Cardiac fibroblast (primary cell): ENCODE data around the gene APOB.

Experiments used
- DNase-seq, 2 donors: peaks; one replicate each; pipeline versions ENCODE4 v3.0.0 to v3.0.0-alpha.2; 2010; ENCODE audit warnings: low read depth in 2 of 2
- H3K4me3 ChIP-seq, 2 donors: replicated peaks in 1 of 2; 1 replicate in 1 of 2; 2 replicates in 1 of 2; pipeline ENCODE4 v1.5.1; 2011; ENCODE audit warnings: low read depth in 2 of 2, low read length in 2 of 2, mild to moderate bottlenecking in 2 of 2, moderate library complexity in 1 of 2
- CTCF ChIP-seq: IDR thresholded peaks from one replicate; pipeline ENCODE4 v1.5.1; 2011; ENCODE audit warnings: low read depth, mild to moderate bottlenecking, low read length, inconsistent platforms

Gene APOB

GRCh38 chr2:20972792-20973565 is 70.9 kb downstream of the APOB start:
- no peak for TF ChIP-seq CTCF
- DNase-seq, result no peak
- H3K4me3 ChIP-seq, result no peak overlapping the region

- TF ChIP-seq CTCF, result no peak
- no peak overlapping the region for H3K4me3 ChIP-seq
- no peak for DNase-seq
Measured at GRCh38 chr2:20972110-20972509, 71.8 kb downstream of the APOB start.

- DNase-seq, result no peak
- no peak for TF ChIP-seq CTCF
- no peak overlapping the region for H3K4me3 ChIP-seq
Measured at GRCh38 chr2:20970068-20970467, 73.8 kb downstream of the APOB start.

GRCh38 chr2:20966061-20966595 is 77.7 kb downstream of the APOB start:
- no peak for TF ChIP-seq CTCF
- no peak overlapping the region for H3K4me3 ChIP-seq
- no peak for DNase-seq

- DNase-seq, result no peak
- H3K4me3 ChIP-seq, result no peak overlapping the region
- no peak for TF ChIP-seq CTCF
Measured at GRCh38 chr2:20965221-20965620, 78.7 kb downstream of the APOB start.

GRCh38 chr2:20963867-20964266 is 80.0 kb downstream of the APOB start:
- DNase-seq, result no peak
- no peak overlapping the region for H3K4me3 ChIP-seq
- TF ChIP-seq CTCF, result no peak
